Forelimb muscle (tissue), 1 donor: ENCODE results near the gene FRS2. TPM values are rescaled to one million over a fixed set of nuclear protein-coding genes. Genes with fewer than 3 reads are reported as not detected.
A peak's percentile ranks its signal among the peaks of the same experiment; 100 is the strongest.
"Not testable (repeated sequence)": the region's sequence is repeated elsewhere in the genome, so short reads cannot be mapped to it uniquely, and the experiment has no call there.

Experiments
- DNase-seq: peaks from one replicate; pipeline ENCODE4 v3.0.0-alpha.2; 2013; ENCODE audit warnings: low read depth
- polyA plus RNA-seq: library from polyadenylated mRNA; unstranded; fragments of 120-200 nt; gene quantifications from one replicate; pipeline ENCODE4 v1.2.1, GENCODE V29; 2013; ENCODE audit not compliant: insufficient read length

The FRS2 gene
- polyA plus RNA-seq, 1 donor: 16.9 TPM

DNA sequence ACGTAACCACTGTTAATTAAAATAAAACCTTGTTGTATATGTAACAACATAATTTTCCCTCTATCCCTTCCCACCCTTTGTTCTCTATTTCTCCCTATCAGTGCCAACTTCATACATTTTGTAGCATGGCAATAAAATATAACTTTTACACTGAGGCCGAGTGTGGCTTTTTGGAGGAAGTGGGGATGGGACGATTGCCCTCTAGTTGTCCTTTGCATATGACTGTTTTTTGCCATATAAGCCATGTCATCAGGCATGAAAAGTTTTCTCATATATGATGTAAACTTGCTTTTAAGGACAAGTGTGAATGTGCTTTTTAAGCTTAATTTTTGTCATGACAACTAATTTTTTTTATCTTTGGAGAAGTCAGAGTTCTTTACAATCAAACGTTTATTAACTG, 108.8 kb downstream of the FRS2 start:
- no peak for DNase-seq

DNA sequence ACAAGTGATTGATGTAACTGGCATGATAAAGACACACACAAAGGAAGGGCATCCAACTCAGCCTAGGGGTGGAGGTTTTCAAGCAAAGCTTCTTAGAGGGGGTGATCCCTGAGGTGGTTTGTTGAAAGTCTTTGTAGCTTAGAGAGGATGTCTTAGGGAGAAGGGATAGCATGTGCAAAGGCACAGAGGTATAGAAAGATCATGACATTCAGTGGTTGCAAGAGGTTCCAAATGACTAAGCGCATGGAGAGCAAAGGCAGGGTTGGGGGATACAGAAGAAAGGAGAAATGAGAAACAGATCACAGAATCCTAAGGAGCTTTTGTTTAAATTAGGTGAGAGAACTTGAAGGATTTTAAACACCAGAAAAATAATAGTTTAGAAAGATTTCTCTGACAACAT, 109.9 kb downstream of the FRS2 start:
- DNase-seq: no peak

DNA sequence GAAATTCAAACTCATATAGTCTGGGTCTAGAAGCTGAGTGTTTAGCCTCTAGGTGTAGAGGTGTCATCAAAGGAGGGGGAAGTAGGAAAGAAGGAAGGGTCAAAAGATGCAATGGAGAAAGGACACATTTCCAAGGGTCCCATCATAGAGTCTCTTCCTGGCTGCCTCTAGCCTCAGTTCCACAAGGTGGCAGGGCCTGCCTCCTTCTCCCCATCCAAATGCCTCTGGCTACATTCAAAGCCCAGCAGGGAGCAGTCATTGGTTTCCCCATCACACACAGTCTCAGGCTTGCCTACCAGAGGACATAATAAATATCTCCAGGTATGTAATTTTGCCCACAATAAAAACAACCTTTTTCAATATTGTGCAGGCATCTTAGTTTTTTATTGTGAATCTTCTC, 113.0 kb downstream of the FRS2 start:
- no peak for DNase-seq

DNA sequence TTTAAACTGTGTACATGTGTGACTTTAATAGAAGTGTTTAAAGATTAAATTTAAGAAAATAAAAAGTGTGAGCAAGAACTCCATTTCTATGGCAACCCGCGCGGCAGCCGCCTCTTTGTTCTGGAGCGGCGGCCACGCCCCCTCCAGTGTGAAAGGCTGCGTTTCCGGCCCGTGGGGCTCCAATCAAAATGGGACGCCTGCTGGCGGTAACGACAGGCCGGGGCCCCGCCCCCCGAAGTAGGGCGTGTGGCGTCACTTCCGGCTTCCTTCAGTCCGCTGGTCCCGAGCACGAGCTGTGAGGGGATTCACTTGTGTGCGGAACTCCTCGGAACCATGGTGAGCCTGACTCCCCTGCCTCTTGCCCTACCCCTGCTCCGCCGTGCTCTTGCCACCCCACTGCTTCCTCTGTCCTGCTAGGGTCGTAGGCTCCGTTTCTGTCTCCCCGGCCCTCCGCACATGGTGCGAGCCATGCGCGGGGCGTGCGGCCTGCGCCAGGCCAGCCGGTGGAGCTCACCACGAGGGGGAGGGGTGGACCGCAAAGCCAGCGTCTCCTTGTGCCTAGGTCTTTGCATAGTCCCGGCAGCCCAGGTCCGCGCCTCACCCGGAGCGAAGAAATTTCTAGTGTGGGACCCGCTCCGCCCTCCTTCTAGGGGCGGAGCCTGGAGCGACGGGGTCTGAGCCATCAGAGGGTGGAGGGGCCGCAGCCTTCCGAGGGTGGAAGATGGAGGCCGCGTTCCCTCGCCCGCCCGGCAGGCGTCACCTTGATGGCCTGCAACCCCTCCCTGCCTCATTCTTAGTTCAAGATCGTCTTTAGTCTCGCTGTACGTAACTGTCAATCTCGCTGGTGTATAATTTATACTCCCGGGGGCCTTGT, 115.2 kb downstream of the FRS2 start, which contains the start of gene CCT2:
CCT2 (plus strand) TSS at position 271 of the 874 bp plus-strand sequence; CDS start at position 334, 63 bp downstream.
- peak; percentile 92 for DNase-seq

DNA sequence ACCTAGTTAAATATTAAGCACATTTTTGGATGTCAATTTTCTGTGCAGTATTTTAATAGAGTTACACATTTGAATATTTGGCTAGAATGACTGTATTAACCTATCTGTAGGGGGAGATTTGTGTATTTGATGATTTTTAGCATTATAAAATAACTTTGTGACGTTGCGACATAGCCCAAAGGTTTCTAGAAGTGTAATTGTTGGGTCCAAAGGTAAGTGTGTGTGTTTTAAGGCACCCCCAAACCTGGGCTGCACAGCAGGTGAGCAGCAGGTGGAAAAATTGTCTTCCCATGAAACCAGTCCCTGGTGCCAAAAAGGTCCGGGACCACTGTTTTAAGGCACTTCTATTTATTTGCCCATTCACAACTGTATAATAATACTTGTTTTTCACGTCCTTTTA, 118.3 kb downstream of the FRS2 start:
- no peak for DNase-seq

DNA sequence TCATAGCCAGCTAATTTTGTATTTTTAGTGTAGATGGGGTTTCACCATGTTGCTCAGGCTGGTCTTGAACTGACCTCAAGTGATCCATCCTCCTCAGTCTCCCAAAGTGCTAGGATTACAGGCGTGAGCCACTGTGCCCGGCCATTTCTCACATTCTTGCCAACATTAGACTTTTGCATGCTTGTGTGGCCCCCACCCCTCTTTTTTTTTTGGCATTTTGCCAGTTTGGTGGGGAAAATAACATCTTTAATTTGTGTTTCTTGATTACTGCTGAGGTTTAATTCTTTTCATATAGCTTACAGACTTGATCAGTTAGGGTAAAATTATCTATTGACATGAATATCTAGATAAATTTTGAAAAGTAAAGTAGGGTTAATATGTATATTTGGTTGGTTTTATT, 118.9 kb downstream of the FRS2 start:
- DNase-seq: no peak

DNA sequence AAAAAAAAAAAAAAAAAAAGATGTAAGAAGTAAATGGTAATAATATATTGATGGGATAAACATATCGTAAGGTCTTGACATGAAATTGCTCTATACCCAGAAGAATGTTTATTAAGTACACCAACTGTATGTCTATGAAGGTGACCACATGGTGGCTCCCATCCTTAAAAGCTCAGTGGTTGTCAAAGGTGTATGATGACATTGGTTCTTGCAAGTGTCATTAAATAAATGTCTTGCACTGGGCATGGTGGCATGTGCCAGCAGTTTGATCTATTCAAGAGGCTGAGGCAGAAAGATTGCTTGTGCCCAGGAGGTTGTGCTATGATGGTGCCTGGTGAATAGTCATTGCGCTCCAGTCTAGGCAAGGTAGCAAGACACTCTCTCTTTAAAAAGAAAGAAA, 125.5 kb downstream of the FRS2 start:
- no peak for DNase-seq

DNA sequence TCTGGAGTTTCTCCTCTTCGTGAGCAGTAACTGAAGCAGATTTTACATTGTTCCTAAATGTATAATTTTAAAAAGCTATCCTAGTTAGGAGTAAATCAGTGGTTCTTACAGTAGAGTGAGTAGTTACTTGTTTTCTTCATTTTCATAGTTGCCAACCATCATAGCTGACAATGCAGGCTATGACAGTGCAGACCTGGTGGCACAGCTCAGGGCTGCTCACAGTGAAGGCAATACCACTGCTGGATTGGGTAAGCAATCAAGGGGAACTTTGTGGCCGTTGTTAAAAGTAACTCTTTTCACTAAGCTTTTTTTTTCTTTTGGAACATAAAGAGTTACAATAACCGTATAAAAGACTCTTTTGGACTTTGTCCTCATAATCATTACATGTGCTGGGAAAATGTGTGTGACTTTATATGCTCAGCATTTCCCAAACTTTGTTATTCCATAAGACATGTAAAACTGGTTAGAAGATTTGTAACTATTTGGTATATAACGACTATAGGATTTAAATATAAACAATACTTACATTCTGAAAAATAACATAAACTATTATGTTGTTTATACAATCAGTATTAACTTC, 128.1 kb downstream of the FRS2 start:
- DNase-seq: no peak

DNA sequence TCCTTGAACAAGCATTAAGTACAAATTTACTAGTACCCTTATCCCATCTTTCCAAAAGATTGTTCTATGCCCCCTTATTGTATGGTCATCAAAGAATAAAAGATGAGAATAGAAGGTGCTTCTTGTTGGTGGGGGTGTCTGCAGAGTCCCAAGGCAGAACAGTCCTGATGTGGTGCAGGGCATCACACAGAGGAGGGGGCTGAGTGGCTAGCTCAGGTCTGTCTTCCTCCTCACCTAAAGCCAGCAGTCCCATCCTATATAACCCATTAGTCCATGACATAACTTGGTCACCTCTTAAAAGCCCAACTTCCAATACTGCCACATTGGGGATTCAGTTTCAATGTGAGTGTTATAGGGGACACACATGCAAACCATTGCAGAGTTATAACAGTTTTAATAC, 130.6 kb downstream of the FRS2 start:
- DNase-seq: no peak

DNA sequence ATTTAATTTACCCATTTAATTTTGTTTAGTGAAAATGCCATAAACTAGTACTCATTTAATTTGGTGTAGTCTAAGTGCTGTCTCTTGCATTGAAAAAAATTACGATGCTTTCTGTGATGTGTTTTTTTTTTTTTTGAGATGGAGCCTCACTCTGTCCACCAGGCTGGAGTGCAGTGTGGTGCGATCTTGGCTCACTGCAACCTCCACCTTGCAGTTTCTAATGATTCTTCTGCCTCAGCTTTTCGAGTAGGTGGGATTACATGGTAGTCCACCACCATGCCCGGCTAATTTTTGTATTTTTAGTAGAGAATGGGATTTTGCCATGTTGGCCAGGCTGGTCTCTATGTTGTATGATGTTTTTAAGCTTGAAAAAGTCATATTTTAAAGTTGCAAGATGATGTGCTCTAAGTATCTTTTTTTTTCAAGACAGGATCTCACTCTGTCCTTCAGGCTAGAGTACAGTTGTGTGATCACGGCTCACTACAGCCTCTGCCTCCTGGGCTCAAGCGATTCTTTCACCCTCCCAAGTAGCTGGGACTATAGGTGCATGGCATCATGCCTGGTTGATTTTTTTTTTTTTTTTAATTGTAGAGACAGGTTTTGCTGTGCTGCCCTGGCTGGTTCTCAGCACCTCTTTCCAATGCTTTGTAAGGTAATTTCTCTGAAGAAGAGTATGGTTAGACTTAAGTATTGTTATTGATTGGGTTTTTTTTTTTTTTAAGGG, 131.9 kb downstream of the FRS2 start:
- no peak for DNase-seq

DNA sequence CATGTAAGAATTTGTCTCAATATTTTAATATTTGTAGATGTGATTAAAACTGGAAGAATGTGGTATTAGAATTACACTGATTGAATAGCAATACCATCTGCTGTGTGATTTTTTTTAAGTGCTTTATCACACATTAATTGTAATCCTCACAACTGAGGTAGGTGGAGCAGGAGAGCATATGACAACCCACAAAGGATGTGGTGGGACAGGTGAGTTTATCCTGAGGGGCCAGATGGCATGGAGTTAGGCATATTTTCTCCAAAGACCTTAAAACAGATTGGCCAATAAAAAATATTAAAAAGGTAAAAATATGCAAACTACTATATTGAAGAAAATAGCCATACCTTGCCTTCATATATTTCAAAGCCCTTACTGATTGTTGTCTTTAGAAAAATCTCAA, 132.8 kb downstream of the FRS2 start:
- no peak for DNase-seq

DNA sequence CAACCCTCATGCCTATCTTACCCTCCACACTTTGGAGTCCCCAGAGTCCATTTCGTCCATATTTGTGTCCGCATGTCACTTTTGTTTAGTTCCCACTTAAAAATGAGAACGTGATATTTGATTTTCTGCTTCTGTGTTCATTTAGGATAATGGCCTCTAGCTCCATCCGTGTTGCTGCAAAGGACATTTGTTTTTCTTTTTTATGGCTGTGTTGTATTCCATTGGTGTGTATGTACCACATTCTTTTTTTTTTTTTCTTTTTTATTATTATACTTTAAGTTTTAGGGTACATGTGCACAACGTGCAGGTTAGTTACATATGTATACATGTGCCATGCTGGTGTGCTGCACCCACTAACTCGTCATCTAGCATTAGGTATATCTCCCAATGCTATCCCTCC, 133.4 kb downstream of the FRS2 start:
- DNase-seq: not testable (repeated sequence)

DNA sequence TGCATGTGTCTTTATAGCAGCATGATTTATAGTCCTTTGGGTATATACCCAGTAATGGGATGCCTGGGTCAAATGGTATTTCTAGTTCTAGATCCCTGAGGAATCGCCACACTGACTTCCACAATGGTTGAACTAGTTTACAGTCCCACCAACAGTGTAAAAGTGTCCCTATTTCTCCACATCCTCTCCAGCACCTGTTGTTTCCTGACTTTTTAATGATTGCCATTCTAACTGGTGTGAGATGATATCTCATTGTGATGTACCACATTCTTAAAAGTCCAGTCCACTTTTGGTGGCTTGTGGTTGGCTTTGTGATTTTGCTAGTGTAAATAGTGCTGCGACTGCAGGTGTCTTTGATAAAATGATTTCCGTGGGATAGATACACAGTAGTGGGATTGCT, 134.1 kb downstream of the FRS2 start:
- DNase-seq: not testable (repeated sequence)

DNA sequence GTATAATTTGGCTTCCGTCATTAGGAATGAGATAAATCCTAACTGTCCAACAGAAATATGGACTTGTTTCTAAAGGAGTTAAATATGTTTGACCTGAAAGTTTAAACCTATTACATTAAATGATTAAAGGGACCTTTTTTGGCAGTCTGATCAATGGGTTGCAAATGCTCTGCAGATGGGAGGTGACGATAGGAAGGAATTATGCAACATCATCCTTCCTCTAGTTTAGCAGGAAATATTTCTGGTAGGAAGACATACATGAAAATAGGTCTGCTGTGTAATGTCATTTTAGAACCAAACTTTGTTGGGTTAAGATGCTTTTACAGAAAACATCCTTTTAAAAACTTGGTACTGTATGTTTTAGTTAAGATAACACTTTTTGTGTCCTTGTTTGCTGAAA, 137.9 kb downstream of the FRS2 start:
- no peak for DNase-seq

DNA sequence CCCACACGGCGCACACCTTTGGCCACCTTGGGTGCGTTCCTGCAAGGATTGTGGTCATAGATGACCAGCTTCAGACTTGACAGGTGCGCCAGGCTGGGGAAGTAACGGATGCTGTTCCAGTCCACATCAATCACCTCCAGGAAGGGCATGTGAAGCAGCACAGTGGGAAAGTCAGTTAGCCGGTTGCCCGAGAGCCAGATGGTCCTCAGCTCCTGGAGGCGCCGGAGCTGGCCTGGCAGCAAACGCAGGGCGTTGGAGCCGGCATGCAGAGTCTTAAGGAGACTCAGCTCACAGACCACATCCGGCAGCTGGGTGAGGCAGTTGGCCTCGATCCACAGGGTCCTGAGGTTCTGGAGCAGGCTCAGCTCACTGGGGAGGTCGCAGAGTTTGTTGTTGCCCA, 139.9 kb downstream of the FRS2 start:
- DNase-seq: no peak

DNA sequence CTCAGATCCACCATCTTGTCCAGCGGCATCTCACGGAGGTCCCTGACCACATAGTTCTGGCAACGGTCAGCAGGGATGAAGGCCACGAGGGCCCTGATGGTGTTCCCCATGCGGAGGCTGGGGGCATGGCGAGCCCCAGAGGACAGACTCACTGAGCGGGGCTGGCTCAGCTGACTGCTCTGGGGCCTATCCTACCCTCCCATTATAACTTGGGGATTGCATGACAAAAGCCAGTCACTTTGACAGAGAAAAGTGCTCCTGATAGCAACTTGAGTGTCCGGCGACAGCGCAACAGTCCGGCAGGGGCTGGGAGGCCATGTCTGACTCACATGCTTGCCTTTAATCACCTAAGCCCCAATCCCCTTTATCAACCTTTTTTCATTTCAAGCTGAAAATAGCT, 140.5 kb downstream of the FRS2 start, which contains the start of gene LRRC10:
LRRC10 (minus strand) TSS at position 179 of the 400 bp plus-strand sequence; CDS start at position 110, 69 bp downstream.
- DNase-seq: no peak

DNA sequence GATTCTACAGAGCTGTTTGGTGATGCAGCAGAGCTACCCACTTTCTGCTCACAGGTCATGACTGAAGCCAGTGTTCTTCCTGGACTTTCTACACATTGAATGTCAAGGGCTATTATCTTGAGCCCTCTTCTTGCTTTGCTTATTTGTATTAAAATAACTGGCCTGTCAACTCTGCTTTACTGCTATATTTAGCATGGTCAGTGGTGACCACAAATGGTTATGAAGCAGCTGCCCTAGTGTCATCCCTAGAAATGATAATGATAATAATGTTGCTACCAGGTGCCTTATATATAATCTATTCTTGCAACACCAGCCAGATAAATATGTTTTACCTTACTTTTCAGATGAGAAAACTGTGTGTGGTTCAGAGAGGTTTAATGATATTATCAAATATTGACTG, 143.2 kb downstream of the FRS2 start:
- DNase-seq: no peak

DNA sequence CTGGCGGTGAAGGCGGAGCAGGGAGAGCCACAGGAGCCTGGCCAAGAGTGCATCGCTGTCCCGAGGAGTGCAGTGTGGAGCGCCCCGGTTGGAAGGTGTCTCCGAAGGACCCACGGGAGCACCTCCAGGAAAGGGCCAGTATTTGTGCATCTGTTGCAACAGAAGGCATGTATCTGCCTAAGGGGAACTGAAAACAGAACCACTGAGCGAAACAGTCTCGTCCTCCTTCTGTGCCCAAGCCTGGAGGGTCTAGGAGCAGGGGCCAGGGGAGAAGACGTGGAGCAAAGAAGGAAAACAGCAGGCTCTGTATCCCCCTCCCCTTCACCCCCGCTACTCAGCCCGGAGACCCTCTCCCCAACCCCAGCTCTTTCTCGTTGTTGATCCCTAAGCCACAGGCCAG, 145.8 kb downstream of the FRS2 start:
- no peak for DNase-seq

DNA sequence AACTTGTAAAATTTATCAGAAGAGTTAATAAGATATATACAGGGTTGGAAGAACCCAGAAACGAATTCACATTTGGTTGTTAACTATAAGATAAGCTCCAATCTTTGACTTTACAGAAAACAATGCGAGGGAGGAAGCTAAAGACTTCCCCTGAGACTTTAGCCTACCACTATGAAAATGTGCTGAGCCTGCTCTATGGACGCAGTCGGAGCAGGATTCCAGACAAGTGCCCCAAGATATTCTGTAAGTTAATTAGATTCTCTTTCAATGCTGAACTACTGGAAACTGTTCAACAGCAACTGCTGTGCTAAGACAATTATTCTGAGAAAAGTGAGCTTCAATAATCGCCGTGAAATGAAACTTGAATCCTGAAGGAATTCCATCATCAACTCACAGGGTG, 148.9 kb downstream of the FRS2 start:
- DNase-seq: no peak

DNA sequence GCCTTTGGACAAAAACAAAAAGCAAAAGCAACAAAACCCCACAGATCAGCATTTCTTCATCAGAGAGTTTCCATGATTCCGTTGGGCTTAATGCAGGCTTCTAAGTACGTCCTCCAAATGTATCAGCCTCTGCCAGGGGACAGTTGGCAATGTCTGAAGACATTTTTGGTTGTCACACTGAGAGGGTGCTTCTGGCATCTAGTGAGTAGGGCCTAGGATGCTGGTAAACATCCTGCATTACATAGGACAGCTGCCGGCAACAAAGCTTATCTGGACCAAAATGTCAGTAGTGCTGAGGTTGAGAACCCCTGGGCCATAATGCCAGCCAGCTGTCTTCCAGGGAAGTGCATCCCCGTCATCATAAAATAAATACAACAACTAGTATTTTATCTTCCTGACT, 149.9 kb downstream of the FRS2 start:
- DNase-seq: no peak

DNA sequence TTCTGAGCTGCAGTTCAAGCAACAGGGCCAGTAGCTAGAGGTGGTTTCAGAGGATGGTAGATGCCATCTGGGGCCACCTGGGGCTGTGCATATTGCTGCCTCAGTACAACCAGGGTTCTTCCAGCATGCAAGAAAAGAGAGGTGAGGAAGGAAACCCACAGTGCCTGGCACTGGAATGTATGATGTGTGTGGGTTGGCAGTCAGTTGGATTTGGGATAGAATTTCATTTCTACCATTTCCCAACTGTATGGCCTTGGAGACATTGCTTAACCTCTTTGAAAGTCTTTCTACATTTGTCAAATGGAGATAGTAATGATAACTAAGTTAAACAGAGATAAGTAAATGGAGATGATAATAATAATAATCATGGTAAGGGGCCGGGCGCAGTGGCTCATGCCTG, 150.7 kb downstream of the FRS2 start:
- DNase-seq: no peak

DNA sequence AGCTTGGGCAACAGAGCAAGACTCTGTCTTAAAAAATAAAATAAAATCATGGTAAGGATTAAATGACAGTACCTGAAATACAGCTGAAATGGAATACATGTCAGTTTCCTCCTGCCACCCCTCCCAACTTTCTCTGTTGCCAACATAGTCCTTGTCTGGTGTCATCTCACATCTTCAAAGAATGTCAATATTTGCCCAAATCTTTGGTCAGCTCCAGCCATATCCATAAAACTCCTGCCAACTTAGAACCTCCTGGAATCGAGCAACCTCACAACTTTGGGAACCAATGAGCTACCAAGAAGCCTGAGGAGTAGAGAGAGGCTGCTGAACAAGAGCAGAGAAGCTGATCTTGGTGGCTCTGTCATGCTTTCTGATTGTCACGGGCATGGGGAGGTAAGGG, 151.4 kb downstream of the FRS2 start:
- no peak for DNase-seq

DNA sequence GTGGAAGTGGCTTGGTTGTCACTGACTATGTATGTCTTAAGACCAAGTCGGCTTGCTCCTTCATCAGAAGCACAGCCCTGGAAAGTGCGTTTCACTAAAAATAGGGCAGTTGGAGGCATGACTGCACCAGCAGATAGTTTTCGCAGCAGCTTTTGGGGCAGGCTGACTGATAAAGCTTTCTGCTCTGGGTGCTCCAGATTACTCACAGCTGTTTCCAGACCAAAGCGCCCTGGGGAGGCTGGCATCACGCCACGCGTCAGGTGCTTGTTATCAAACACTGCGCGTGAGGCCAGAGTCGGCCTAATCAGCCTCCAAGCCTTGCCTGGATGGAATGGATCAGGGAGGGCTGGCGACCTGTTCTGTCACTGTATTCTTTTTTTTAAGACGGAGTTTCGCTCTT, 153.8 kb downstream of the FRS2 start:
- no peak for DNase-seq
